ENCODE measurements around the gene MTMR3.

DNA sequence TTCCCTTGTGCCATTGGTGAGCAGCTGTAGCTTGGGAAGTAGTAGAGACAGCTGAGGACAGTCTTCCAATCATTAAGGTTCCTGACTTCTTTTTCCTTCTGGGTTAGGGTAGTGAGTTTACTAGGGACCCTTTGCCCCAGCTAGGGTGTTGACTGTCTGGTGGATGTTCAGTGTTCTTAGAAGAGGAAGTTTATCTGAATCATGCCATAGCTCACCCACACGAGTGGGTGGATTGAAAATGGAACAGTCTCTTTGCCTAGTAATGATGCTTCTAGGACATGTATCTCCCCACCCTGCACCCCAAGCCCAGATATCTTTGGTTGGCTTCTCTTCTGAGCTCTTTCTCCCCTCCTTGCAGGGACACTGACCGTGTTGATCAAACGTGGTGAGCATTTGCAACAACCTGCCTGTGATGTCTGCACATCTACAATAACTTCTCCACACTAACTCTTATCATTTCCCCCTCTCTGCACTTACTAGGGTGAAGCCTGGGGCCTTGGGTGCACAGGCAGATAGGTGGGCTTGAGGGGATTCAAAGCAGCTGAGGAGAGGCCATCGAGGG is 140.2 kb downstream of the MTMR3 start:
- TF ChIP-seq EZH2 (IDR thresholded peaks at IDR 0.05; ENCODE audit: borderline replicate concordance, low read depth, low read length, severe bottlenecking) = no peak
- TF ChIP-seq, protein P1, sequence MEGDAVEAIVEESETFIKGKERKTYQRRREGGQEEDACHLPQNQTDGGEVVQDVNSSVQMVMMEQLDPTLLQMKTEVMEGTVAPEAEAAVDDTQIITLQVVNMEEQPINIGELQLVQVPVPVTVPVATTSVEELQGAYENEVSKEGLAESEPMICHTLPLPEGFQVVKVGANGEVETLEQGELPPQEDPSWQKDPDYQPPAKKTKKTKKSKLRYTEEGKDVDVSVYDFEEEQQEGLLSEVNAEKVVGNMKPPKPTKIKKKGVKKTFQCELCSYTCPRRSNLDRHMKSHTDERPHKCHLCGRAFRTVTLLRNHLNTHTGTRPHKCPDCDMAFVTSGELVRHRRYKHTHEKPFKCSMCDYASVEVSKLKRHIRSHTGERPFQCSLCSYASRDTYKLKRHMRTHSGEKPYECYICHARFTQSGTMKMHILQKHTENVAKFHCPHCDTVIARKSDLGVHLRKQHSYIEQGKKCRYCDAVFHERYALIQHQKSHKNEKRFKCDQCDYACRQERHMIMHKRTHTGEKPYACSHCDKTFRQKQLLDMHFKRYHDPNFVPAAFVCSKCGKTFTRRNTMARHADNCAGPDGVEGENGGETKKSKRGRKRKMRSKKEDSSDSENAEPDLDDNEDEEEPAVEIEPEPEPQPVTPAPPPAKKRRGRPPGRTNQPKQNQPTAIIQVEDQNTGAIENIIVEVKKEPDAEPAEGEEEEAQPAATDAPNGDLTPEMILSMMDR (IDR thresholded peaks at IDR 0.05; ENCODE audit: borderline replicate concordance, extremely low read depth, low read length, poor library complexity, severe bottlenecking) = no peak
